Prostate gland (tissue), 2 donors: Measurements from ENCODE around the gene PSMG4. TPM values are rescaled to one million over a fixed set of nuclear protein-coding genes. Genes with fewer than 3 reads are reported as not detected.

Experiments used
- DNase-seq: peaks from one replicate; pipeline ENCODE4 v3.0.0-alpha.2; 2019; ENCODE audit warnings: low spot score
- H3K27ac ChIP-seq, 2 donors: fragments of 200-600 bp; sonication (generic); 2 replicates each; pipeline ENCODE4 v1.5.1; 2017 to 2019
- H3K27me3 ChIP-seq: fragments of 200-600 bp; sonication (generic); replicated peaks from 2 replicates; pipeline ENCODE4 v1.5.1; 2019; ENCODE audit not compliant: insufficient read depth
- H3K36me3 ChIP-seq, 2 donors: fragments of 200-600 bp; sonication (generic); 1 replicate in 1 of 2; 2 replicates in 1 of 2; pipeline versions ENCODE4 v1.5.1 to v1.8.1; 2017 to 2019
- H3K4me1 ChIP-seq: fragments of 200-600 bp; sonication (generic); replicated peaks from 2 replicates; pipeline ENCODE4 v1.5.1; 2019
- H3K4me3 ChIP-seq, 2 donors: fragments of 200-600 bp; sonication (generic); 2 replicates each; pipeline ENCODE4 v1.5.1; 2017 to 2019
- H3K9me3 ChIP-seq: fragments of 200-600 bp; sonication (generic); 2 replicates; pipeline ENCODE4 v1.5.1; 2017
- POLR2A ChIP-seq: fragments of 450-650 bp; IDR thresholded peaks from one replicate; pipeline ENCODE4 v1.6.1; 2016; ENCODE audit warnings: antibody characterized with exemption, mild to moderate bottlenecking
- POLR2AphosphoS5 ChIP-seq: sonication (generic); formaldehyde crosslinking; IDR thresholded peaks from one replicate; pipeline ENCODE4 v1.6.1; 2017; ENCODE audit warnings: antibody characterized with exemption
- WGBS: methylation state at CpG from one replicate; pipeline ENCODE4 v1.1.5; 2018; 5-methylcytosine and 5-hydroxymethylcytosine counted together
- intact Hi-C: fragments of 100-400 bp; cut with DNase I; formaldehyde crosslinking; loops from one replicate; pipeline ENCODE4 v1.14.2; 2022
- total RNA-seq, 2 donors: library from RNA; depleted of rRNA; stranded (reverse); fragments of >200 nt; gene quantifications; one replicate each; pipeline ENCODE4 v1.1.0, GENCODE V29; 2016
- TF ChIP-seq, protein P1 (sequence below), 4 experiments: fragments of 200-600 bp in 2 of 4; fragments of 450-650 bp in 2 of 4; sonication (generic) in 2 of 4; IDR thresholded peaks; 1 replicate in 3 of 4; 2 replicates in 1 of 4; pipeline ENCODE4 v1.5.1; 2016 to 2019; ENCODE audit warnings: antibody characterized with exemption in 4 of 4, mild to moderate bottlenecking in 2 of 4, moderate library complexity in 2 of 4

PSMG4 gene
- total RNA-seq, 2 donors from 2014 or later, result 20.8 to 30.1 TPM

DNA sequence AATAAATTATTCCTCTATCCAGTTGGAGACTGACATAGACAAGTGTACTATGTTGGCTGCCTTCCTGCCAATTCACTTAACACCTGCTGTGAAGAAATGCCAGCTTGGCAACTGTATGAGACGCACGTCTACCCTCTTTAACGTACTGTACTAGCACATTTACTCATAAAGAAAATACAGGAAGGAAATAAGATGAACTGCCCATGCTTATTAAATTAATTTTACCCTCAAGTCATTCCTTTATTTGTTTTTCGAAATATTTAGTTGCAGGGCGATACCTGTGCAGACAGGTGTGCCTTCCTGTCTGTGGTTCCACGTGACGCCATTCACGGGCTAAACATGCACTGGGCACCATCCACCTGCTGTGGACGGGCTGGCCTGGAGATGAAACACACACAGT is 52.0 kb downstream of the PSMG4 start:
- Histone ChIP-seq H3K4me3 (no peak overlapping the region), H3K4me1 (no peaks in the 10 kb centered on the region), H3K27me3 (no peaks in the 10 kb centered on the region), H3K27ac (no peak overlapping the region), H3K36me3 (no peaks in the 10 kb centered on the region), H3K9me3 (no peaks in the 10 kb centered on the region)
- TF ChIP-seq POLR2AphosphoS5 (peak; percentile 67), POLR2A (no peak)
- TF ChIP-seq, protein P1, sequence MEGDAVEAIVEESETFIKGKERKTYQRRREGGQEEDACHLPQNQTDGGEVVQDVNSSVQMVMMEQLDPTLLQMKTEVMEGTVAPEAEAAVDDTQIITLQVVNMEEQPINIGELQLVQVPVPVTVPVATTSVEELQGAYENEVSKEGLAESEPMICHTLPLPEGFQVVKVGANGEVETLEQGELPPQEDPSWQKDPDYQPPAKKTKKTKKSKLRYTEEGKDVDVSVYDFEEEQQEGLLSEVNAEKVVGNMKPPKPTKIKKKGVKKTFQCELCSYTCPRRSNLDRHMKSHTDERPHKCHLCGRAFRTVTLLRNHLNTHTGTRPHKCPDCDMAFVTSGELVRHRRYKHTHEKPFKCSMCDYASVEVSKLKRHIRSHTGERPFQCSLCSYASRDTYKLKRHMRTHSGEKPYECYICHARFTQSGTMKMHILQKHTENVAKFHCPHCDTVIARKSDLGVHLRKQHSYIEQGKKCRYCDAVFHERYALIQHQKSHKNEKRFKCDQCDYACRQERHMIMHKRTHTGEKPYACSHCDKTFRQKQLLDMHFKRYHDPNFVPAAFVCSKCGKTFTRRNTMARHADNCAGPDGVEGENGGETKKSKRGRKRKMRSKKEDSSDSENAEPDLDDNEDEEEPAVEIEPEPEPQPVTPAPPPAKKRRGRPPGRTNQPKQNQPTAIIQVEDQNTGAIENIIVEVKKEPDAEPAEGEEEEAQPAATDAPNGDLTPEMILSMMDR (IDR thresholded peaks at IDR 0.05), result no peak
- intact Hi-C loops, result no loop called here
- 45% methylated on average over 9 of the region's 9 CpGs for WGBS
- DNase-seq, result peak; percentile 41

DNA sequence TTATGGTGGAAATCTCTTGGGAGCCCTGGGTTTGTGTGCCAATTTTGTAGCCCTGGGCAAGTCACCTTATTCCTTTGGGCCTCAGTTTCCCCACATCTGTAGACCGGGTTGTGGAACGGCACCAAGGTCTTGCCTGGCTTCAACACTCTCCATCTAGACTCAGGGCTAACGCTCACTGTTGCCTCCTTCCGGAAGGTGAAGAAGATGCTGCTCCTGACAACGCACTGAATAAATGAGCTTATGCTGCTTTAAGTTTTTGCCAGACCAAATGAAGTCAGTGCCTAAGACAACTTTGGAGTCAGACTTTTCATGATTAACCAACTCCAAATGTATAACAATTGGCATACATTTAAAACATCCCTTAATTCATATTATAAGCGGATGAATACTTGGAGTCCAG is 53.1 kb downstream of the PSMG4 start:
- WGBS, result 96% methylated on average over 6 of the region's 6 CpGs
- no peak overlapping the region for H3K4me3 ChIP-seq
- no peak for DNase-seq
- no peaks in the 10 kb centered on the region for H3K4me1 ChIP-seq
- intact Hi-C loops, result no loop called here
- TF ChIP-seq, protein P1 (IDR thresholded peaks at IDR 0.05), result no peak
- TF ChIP-seq POLR2AphosphoS5, result no peak
- no peak for TF ChIP-seq POLR2A
- H3K27me3 ChIP-seq, result no peaks in the 10 kb centered on the region
- H3K27ac ChIP-seq, result no peak overlapping the region
- H3K36me3 ChIP-seq, result no peaks in the 10 kb centered on the region
- H3K9me3 ChIP-seq, result no peaks in the 10 kb centered on the region

- 81% methylated on average over 11 of the region's 11 CpGs for WGBS
- no peaks in the 10 kb centered on the region for H3K4me1 ChIP-seq
- no peak for TF ChIP-seq POLR2AphosphoS5
- TF ChIP-seq, protein P1 (IDR thresholded peaks at IDR 0.05), result no peak
- TF ChIP-seq POLR2A, result no peak
- H3K9me3 ChIP-seq, result no peaks in the 10 kb centered on the region
- H3K27ac ChIP-seq, result no peak overlapping the region
- intact Hi-C loops, result no loop called here
- H3K36me3 ChIP-seq, result no peaks in the 10 kb centered on the region
- no peak overlapping the region for H3K4me3 ChIP-seq
- H3K27me3 ChIP-seq, result no peaks in the 10 kb centered on the region
- DNase-seq, result no peak
These were observed 54.0 kb downstream of the PSMG4 start for GRCh38 chr6:3312604-3313231.

- 89% methylated on average over 7 of the region's 7 CpGs for WGBS
These were observed 55.4 kb downstream of the PSMG4 start for GRCh38 chr6:3314176-3314575.

More at GRCh38 chr6:3314176-3314575, 55.4 kb downstream of the PSMG4 start:
- intact Hi-C loops, result no loop called here
- no peak overlapping the region for H3K27ac ChIP-seq
- TF ChIP-seq POLR2AphosphoS5 (no peak), POLR2A (no peak)
- TF ChIP-seq, protein P1 (IDR thresholded peaks at IDR 0.05), result no peak
- no peaks in the 10 kb centered on the region for H3K9me3 ChIP-seq
- no peaks in the 10 kb centered on the region for H3K27me3 ChIP-seq
- H3K4me3 ChIP-seq, result no peak overlapping the region
- no peaks in the 10 kb centered on the region for H3K36me3 ChIP-seq
- H3K4me1 ChIP-seq, result no peaks in the 10 kb centered on the region
- no peak for DNase-seq
